Thoracic aorta (tissue), 2 donors: Measurements from ENCODE around the gene PTPN14. TPM values are rescaled to one million over a fixed set of nuclear protein-coding genes. Genes with fewer than 3 reads are reported as not detected.

Source experiments
- ATAC-seq: fragments of 150-250 bp; one replicate; pipeline ENCODE4 v1.8.0; 2017; ENCODE audit warnings: low read depth; ENCODE audit not compliant: insufficient number of reproducible peaks, low FRiP score
- DNase-seq: peaks from one replicate; pipeline ENCODE4 v3.0.0-alpha.2; 2020; ENCODE audit warnings: low spot score
- H3K27ac ChIP-seq, 2 donors: fragments of 200-600 bp; sonication (generic); 1 replicate in 1 of 2; 2 replicates in 1 of 2; pipeline ENCODE4 v1.5.1; 2016; ENCODE audit warnings: mild to moderate bottlenecking in 2 of 2, moderate library complexity in 2 of 2
- H3K27me3 ChIP-seq: fragments of 200-600 bp; sonication (generic); replicated peaks from 2 replicates; pipeline ENCODE4 v1.6.0; 2016; ENCODE audit warnings: mild to moderate bottlenecking; ENCODE audit not compliant: insufficient read depth
- H3K36me3 ChIP-seq: fragments of 200-600 bp; sonication (generic); one replicate; pipeline ENCODE4 v1.5.1; 2016
- H3K4me1 ChIP-seq, 2 donors: fragments of 200-600 bp; sonication (generic); 1 replicate in 1 of 2; 2 replicates in 1 of 2; pipeline versions ENCODE4 v1.5.1 to v1.6.0; 2016; ENCODE audit warnings: low read depth in 2 of 2, mild to moderate bottlenecking in 1 of 2; ENCODE audit not compliant: control insufficient read depth in 1 of 2
- H3K4me3 ChIP-seq: fragments of 200-600 bp; sonication (generic); 2 replicates; pipeline ENCODE4 v1.5.1; 2016; ENCODE audit warnings: mild to moderate bottlenecking
- H3K9me3 ChIP-seq: fragments of 200-600 bp; sonication (generic); 2 replicates; pipeline ENCODE4 v1.5.1; 2016
- total RNA-seq, 2 donors: library from RNA; depleted of rRNA; stranded (reverse); fragments of >200 nt; gene quantifications; one replicate each; pipeline versions ENCODE4 v1.1.0 to v1.2.3, GENCODE V29; 2016
- TF ChIP-seq, protein P1 (sequence below): fragments of 200-600 bp; sonication (generic); IDR thresholded peaks from one replicate; pipeline ENCODE4 v1.5.1; 2019; ENCODE audit warnings: antibody characterized with exemption

PTPN14 gene
- total RNA-seq, 2 donors from 2014 or later = 33.3 to 63.8 TPM

DNA sequence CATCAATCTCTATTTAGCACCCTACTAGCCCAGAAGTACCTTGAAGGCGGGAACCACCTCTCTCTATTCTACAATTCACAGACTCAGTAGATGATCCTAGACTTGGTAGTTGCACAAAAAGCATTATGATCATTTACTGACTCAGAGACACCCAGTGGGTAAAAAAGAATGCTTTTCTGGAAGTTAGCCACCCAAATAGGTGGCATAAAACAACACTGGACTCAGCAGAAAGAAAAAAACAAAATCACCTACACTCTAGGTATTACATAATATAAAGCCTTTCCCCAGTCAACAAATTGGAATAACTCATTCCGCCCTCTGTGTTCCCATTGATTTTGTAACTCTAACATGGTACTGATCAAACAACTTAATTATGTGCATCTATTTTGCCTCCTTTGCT lies 126.3 kb downstream of the PTPN14 start:
- Histone ChIP-seq H3K36me3 (no peaks in the 10 kb centered on the region), H3K4me1 (peaks cover 11 to 15% of the 10 kb centered on the region in 2 donors), H3K27ac (no peak overlapping the region), H3K27me3 (no peaks in the 10 kb centered on the region), H3K4me3 (no peak overlapping the region), H3K9me3 (no peaks in the 10 kb centered on the region)
- TF ChIP-seq, protein P1, sequence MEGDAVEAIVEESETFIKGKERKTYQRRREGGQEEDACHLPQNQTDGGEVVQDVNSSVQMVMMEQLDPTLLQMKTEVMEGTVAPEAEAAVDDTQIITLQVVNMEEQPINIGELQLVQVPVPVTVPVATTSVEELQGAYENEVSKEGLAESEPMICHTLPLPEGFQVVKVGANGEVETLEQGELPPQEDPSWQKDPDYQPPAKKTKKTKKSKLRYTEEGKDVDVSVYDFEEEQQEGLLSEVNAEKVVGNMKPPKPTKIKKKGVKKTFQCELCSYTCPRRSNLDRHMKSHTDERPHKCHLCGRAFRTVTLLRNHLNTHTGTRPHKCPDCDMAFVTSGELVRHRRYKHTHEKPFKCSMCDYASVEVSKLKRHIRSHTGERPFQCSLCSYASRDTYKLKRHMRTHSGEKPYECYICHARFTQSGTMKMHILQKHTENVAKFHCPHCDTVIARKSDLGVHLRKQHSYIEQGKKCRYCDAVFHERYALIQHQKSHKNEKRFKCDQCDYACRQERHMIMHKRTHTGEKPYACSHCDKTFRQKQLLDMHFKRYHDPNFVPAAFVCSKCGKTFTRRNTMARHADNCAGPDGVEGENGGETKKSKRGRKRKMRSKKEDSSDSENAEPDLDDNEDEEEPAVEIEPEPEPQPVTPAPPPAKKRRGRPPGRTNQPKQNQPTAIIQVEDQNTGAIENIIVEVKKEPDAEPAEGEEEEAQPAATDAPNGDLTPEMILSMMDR = no peak
- no peak for ATAC-seq
- no peak for DNase-seq

DNA sequence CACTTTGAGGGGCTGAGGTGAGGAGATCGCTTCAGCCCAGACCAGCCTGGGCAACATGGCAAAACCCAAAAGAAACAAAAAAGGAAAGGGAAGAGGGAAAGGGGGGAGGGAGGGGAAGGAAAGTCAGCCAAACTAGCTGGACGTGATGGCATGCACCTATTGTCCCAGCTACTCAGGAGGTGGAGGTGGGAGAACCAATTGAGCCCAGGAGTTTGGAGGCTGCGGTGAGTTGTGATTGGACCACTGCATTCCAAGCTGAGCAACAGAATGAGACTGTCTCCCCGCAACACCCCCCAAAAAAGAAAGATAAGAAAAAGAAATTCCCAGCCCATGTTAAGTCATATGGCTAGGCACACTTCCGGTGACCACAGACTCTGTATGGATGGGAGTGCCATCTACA lies 128.4 kb downstream of the PTPN14 start:
- TF ChIP-seq, protein P1 = no peak

DNA sequence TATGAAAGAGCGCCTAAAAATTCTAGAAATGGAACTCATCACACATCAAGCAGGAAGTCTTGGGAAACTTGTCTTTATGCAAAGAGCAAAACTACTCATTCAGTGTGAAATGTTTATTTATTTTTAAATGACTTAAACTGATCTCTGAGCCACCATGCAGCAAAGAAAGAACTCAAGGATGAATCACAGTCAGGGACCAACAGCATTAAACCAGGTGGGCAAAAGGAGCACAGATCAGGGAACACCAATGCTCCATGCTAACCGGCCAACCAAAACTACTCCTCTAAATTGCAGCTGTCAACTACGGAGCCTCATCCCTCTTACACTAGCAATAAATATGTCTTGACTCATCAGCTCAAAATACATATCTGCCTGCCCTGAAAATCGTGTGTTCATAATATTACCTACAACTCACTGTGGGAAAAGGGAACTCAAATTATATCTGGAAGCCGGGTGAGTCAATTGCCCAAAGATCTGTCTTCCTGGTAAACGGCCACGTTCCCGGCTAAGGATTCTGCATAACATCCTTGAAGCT lies 129.2 kb downstream of the PTPN14 start:
- no peak for ATAC-seq
- no peak overlapping the region for H3K27ac ChIP-seq

More for the DNA sequence above, 128.4 kb downstream of the PTPN14 start:
- no peaks in the 10 kb centered on the region for H3K36me3 ChIP-seq
- DNase-seq (no peak), ATAC-seq (no peak)
- no peak overlapping the region for H3K4me3 ChIP-seq
- H3K9me3 ChIP-seq = no peaks in the 10 kb centered on the region
- no peak overlapping the region for H3K27ac ChIP-seq
- H3K27me3 ChIP-seq = no peaks in the 10 kb centered on the region
- peaks cover 21 to 32% of the 10 kb centered on the region in 2 donors for H3K4me1 ChIP-seq

DNA sequence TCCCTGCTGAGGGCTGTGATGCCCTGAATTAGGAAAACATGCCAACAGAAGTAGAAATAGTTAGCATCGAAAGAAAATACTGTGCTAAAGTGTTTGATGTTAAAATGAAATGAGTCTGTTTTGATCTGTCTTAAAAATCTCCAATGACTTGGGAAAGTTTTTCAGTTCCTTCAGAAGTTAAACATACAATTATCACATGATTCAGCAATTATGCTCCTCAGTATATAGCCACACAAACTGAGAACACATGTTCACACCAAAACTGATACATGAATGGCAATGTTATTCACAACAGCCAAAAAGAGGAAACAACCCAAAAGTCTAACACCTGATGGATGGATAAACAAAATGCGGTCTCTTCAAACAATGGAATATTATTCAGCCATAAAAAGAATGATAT lies 130.6 kb downstream of the PTPN14 start:
- ATAC-seq (no peak), DNase-seq (no peak)
- Histone ChIP-seq H3K36me3 (no peaks in the 10 kb centered on the region), H3K4me3 (no peak overlapping the region), H3K9me3 (no peaks in the 10 kb centered on the region), H3K27ac (no peak overlapping the region), H3K4me1 (peaks cover 32 to 53% of the 10 kb centered on the region in 2 donors), H3K27me3 (no peaks in the 10 kb centered on the region)
- TF ChIP-seq, protein P1 = no peak

More for the DNA sequence above, 129.2 kb downstream of the PTPN14 start:
- TF ChIP-seq, protein P1 = no peak
- Histone ChIP-seq H3K27me3 (no peaks in the 10 kb centered on the region), H3K9me3 (no peaks in the 10 kb centered on the region), H3K36me3 (no peaks in the 10 kb centered on the region), H3K4me1 (peaks cover 24 to 40% of the 10 kb centered on the region in 2 donors), H3K4me3 (no peak overlapping the region)
- no peak for DNase-seq

DNA sequence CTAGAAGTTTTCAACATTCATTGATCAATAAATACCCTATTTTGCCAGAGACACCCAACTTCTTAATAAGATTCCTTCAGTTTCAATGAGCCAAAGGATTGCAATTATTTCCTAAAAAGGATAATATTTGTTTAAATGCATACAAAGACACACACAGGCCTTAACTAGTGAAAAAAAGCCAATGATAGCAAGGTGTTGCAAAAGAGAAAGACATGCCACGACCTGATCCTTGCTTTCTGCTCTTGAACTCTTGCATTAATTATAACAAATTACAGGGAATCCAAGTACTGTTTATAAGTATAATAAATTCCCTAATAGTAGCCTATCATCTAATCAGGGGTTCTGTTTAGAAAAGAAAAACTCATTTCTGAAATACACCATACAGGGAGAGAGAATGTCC lies 131.1 kb downstream of the PTPN14 start:
- H3K27ac ChIP-seq = no peak overlapping the region
- H3K27me3 ChIP-seq = no peaks in the 10 kb centered on the region
- DNase-seq (no peak), ATAC-seq (no peak)
- H3K4me3 ChIP-seq = no peak overlapping the region
- TF ChIP-seq, protein P1 = no peak
- no peaks in the 10 kb centered on the region for H3K9me3 ChIP-seq
- H3K4me1 ChIP-seq = peaks cover 33 to 58% of the 10 kb centered on the region in 2 donors
- no peaks in the 10 kb centered on the region for H3K36me3 ChIP-seq
